K562 (cell line): ENCODE data around the gene ARSD. TPM values are rescaled to one million over a fixed set of nuclear protein-coding genes. Genes with fewer than 3 reads are reported as not detected.
"Not testable (repeated sequence)": the region's sequence is repeated elsewhere in the genome, so short reads cannot be mapped to it uniquely, and the experiment has no call there.

Experiments used
- ATAC-seq: fragments of 200-7000 bp; cut with Tn5 transposase; 3 replicates; pipeline ENCODE4 v1.9.1; 2020; ENCODE audit warnings: moderate library complexity
- Bru-seq: library from RNA; stranded (reverse); fragments of 400-500 nt; gene quantifications from one replicate; lab custom pipeline; 2021; lab: Mats Ljungman, UMichigan
- BruChase-seq, 2 experiments: library from RNA; stranded (reverse); fragments of 400-500 nt; gene quantifications; one replicate each; lab custom pipeline; 2021; lab: Mats Ljungman, UMichigan
- BruUV-seq: library from RNA; stranded (reverse); fragments of 400-500 nt; replicated peaks from 2 replicates; lab custom pipeline; 2021; lab: Mats Ljungman, UMichigan
- CTCF ChIA-PET: fragments of 300-600 bp; formaldehyde crosslinking; extraction: SDS; loops from one replicate; lab custom pipeline; 2021; ENCODE audit warnings: low intra/inter-chr PET ratio; lab: Yijun Ruan, JAX
- POLR2A ChIA-PET: fragments of 300-600, 350-650 bp; sonication (Branson Sonifier 250); formaldehyde crosslinking; extraction: SDS; loops from one replicate; lab custom pipeline; 2021; ENCODE audit warnings: antibody characterized with exemption, inconsistent platforms; lab: Yijun Ruan, JAX
- DNase-seq, 4 experiments: peaks; one replicate each; pipeline versions ENCODE4 v3.0.0 to v3.0.0-alpha.2; 2011 to 2018; ENCODE audit warnings: low spot score in 3 of 4, mixed read lengths in 3 of 4; ENCODE audit errors: extremely low read depth in 1 of 4
- FAIRE-seq: peaks from 2 replicates; lab custom pipeline; 2011; peaks lifted over from hg19 to GRCh38; lab: Jason Lieb, UNC
- H2AFZ ChIP-seq: 2 replicates; pipeline ENCODE4 v1.6.0; 2011; ENCODE audit warnings: low read depth, low read length, control low read depth, inconsistent platforms
- H3K27ac ChIP-seq: fragments of 200-600 bp; 3 replicates; pipeline ENCODE4 v1.8.0; 2011; ENCODE audit warnings: low read depth, mild to moderate bottlenecking, control low read depth, inconsistent platforms, low read length, moderate library complexity, mixed read lengths; ENCODE audit errors: extremely low read depth
- H3K27me3 ChIP-seq, 2 experiments: fragments of 300-600 bp in 1 of 2; 2 replicates in 1 of 2; 3 replicates in 1 of 2; pipeline versions ENCODE4 v1.6.0 to v1.8.0; 2011; ENCODE audit warnings: inconsistent platforms in 2 of 2, low read length in 2 of 2, mild to moderate bottlenecking in 1 of 2, mixed read lengths in 1 of 2, moderate library complexity in 1 of 2; ENCODE audit not compliant: control insufficient read depth in 2 of 2, insufficient read depth in 2 of 2
- H3K36me3 ChIP-seq: fragments of 300-600 bp; 3 replicates; pipeline ENCODE4 v1.8.0; 2011; ENCODE audit warnings: mild to moderate bottlenecking, low read length, inconsistent platforms; ENCODE audit not compliant: control insufficient read depth, insufficient read depth
- H3K4me1 ChIP-seq, 2 experiments: fragments of 200-600 bp in 1 of 2; replicated peaks in 1 of 2; 2 replicates in 1 of 2; 3 replicates in 1 of 2; pipeline versions ENCODE4 v1.5.1 to v1.8.0; 2011; ENCODE audit warnings: inconsistent platforms in 2 of 2, low read length in 2 of 2, mild to moderate bottlenecking in 1 of 2, mixed read lengths in 1 of 2, moderate library complexity in 1 of 2; ENCODE audit not compliant: control insufficient read depth in 2 of 2, insufficient read depth in 2 of 2
- H3K4me2 ChIP-seq: 2 replicates; pipeline ENCODE4 v1.6.1; 2011; ENCODE audit warnings: low read length, control low read depth, inconsistent platforms, mixed read lengths; ENCODE audit not compliant: insufficient read depth
- H3K4me3 ChIP-seq: fragments of 200-600 bp; sonication (generic), shearing (Covaris generic); 2 replicates; pipeline ENCODE4 v1.5.1; 2016; ENCODE audit warnings: control low read depth, inconsistent platforms
- H3K79me2 ChIP-seq: fragments of 200-600 bp; 3 replicates; pipeline ENCODE4 v1.8.0; 2011; ENCODE audit warnings: low read length, inconsistent platforms; ENCODE audit not compliant: control insufficient read depth, insufficient read depth
- H3K9ac ChIP-seq, 2 experiments: 2 replicates each; pipeline versions ENCODE4 v1.6.0 to v1.6.1; 2011; ENCODE audit warnings: low read depth in 2 of 2, low read length in 2 of 2, control low read depth in 1 of 2, inconsistent platforms in 1 of 2, mild to moderate bottlenecking in 1 of 2, mixed read lengths in 1 of 2; ENCODE audit not compliant: insufficient read depth in 1 of 2
- H3K9me1 ChIP-seq: one replicate; pipeline ENCODE4 v1.6.0; 2011; ENCODE audit warnings: inconsistent platforms, mild to moderate bottlenecking, low read length, moderate library complexity; ENCODE audit not compliant: control insufficient read depth, insufficient read depth
- H3K9me3 ChIP-seq: replicated peaks from 2 replicates; pipeline ENCODE4 v1.5.1; 2011; ENCODE audit warnings: low read depth, low read length, inconsistent platforms; ENCODE audit not compliant: control insufficient read depth, insufficient read depth
- H4K20me1 ChIP-seq: replicated peaks from 2 replicates; pipeline ENCODE4 v1.6.1; 2011; ENCODE audit warnings: low read length, inconsistent platforms, mixed read lengths; ENCODE audit not compliant: control insufficient read depth, insufficient read depth
- DIDO1 ChIP-seq: fragments of 450-650 bp; IDR thresholded peaks from 2 replicates; pipeline ENCODE4 v1.6.1; 2016; ENCODE audit warnings: low read depth, missing biosample characterization, missing genetic modification characterization
- NR2F6 ChIP-seq: fragments of 450-650 bp; formaldehyde crosslinking; IDR thresholded peaks from 2 replicates; pipeline ENCODE4 v1.4.0; 2020; ENCODE audit warnings: mild to moderate bottlenecking
- PTBP1 ChIP-seq: fragments of 200-400 bp; formaldehyde crosslinking; IDR thresholded peaks from 2 replicates; pipeline ENCODE4 v1.6.1; 2017; ENCODE audit warnings: low read depth, low read length
- SRSF3 ChIP-seq: fragments of 200-400 bp; formaldehyde crosslinking; IDR thresholded peaks from 2 replicates; pipeline ENCODE4 v1.6.1; 2016; ENCODE audit warnings: mild to moderate bottlenecking, low read length, moderate library complexity; ENCODE audit not compliant: insufficient read depth
- WGBS: fragments of 100-300 bp; shearing (Covaris generic); methylation state at CpG from one replicate; pipeline ENCODE4 v1.1.6; 2016; ENCODE audit warnings: low coverage, mixed read lengths; ENCODE audit not compliant: insufficient coverage; ENCODE audit errors: missing lambda C conversion rate; 5-methylcytosine and 5-hydroxymethylcytosine counted together
- in situ Hi-C: fragments of 300-500 bp; cut with MboI; formaldehyde crosslinking; loops from 4 replicates; pipeline ENCODE4 v1.15.0; 2018; ENCODE audit warnings: inconsistent platforms, mixed read lengths
- intact Hi-C: fragments of 100-400 bp; cut with micrococcal nuclease; formaldehyde crosslinking; loops from 2 replicates; pipeline ENCODE4 v1.14.2; 2022
- long read RNA-seq, 3 experiments: library from polyadenylated mRNA in 2 of 3; library from RNA in 1 of 3; unstranded in 2 of 3; stranded (forward) in 1 of 3; transcript quantifications; one replicate each; pipeline ENCODE4 v2.0.0, GENCODE V29; 2019 to 2022
- polyA minus RNA-seq, 3 experiments: library from RNA; depleted of rRNA, polyadenylated mRNA; stranded (reverse); fragments of >200 nt; gene quantifications; 2 replicates each; pipeline ENCODE4 v1.2.3, GENCODE V29; 2011
- polyA plus RNA-seq, 8 experiments: library from polyadenylated mRNA; depleted of rRNA in 4 of 8; stranded (reverse) in 5 of 8; unstranded in 3 of 8; fragments of >200 nt; fragmentation: Nextera tagmentation in 2 of 8; fragmentation: Illumina TruSeq in 1 of 8; extraction: Ambion mirVana in 2 of 8; extraction: Trizol in 1 of 8; gene quantifications; 2 replicates each; pipeline versions ENCODE4 v1.2.1 to v1.2.3, GENCODE V29; 2011 to 2014; ENCODE audit warnings: inconsistent platforms in 1 of 8, missing spikeins in 1 of 8
- total RNA-seq, 7 experiments: library from RNA; depleted of rRNA in 6 of 7; stranded (reverse); fragments of >200 nt in 6 of 7; fragmentation: Illumina TruSeq in 2 of 7; extraction: Trizol in 2 of 7; gene quantifications; 2 replicates each; pipeline versions ENCODE4 v1.2.1 to v1.2.3, GENCODE V29; 2011 to 2021; ENCODE audit warnings: low replicate concordance in 1 of 7

Gene ARSD, protein sequence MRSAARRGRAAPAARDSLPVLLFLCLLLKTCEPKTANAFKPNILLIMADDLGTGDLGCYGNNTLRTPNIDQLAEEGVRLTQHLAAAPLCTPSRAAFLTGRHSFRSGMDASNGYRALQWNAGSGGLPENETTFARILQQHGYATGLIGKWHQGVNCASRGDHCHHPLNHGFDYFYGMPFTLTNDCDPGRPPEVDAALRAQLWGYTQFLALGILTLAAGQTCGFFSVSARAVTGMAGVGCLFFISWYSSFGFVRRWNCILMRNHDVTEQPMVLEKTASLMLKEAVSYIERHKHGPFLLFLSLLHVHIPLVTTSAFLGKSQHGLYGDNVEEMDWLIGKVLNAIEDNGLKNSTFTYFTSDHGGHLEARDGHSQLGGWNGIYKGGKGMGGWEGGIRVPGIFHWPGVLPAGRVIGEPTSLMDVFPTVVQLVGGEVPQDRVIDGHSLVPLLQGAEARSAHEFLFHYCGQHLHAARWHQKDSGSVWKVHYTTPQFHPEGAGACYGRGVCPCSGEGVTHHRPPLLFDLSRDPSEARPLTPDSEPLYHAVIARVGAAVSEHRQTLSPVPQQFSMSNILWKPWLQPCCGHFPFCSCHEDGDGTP
- total RNA-seq (2011; cell fraction: chromatin; rRNA removed; ENCODE audit: low replicate concordance): 0.28 TPM in 1 of 2 replicates, not detected in the other
- not detected in 2 replicates for total RNA-seq (2011; cell fraction: nucleolus; rRNA removed)
- 0.07 and 0.31 TPM in 2 replicates for total RNA-seq (2011; cell fraction: nucleoplasm; rRNA removed)
- total RNA-seq (2014; rRNA removed) (0.04 and 0.05 TPM in 2 replicates), total RNA-seq (2014; rRNA removed; fragmentation: Illumina TruSeq; extraction: Trizol) (0.07 and 0.29 TPM in 2 replicates), total RNA-seq (2015; rRNA removed; fragmentation: Illumina TruSeq; extraction: Trizol) (0.11 TPM in 2 replicates), total RNA-seq (2021) (0.13 and 0.16 TPM in 2 replicates), polyA plus RNA-seq (2011; rRNA removed) (0.06 and 0.11 TPM in 2 replicates), polyA plus RNA-seq (2014; fragmentation: Illumina TruSeq; extraction: Trizol) (0.06 and 0.15 TPM in 2 replicates), polyA plus RNA-seq (2014; fragmentation: Nextera tagmentation; extraction: Ambion mirVana) (under 1 TPM; 0.22 to 0.23 TPM), polyA plus RNA-seq (2014; rRNA removed) (1.3 TPM in 1 of 2 replicates, not detected in the other), polyA minus RNA-seq (2011; rRNA and poly(A)+ RNA removed) (0.03 and 0.04 TPM in 2 replicates), Bru-seq, nascent RNA (percentile 18 among the genes with signal in this experiment), BruChase-seq, experiment 1, labeled RNA remaining after a 2-hour chase (percentile 4 among the genes with signal in this experiment), BruChase-seq, experiment 2, labeled RNA remaining after a 6-hour chase (percentile 16 among the genes with signal in this experiment)
- polyA plus RNA-seq (2011; cell fraction: cytosol; rRNA removed): 0.04 and 0.25 TPM in 2 replicates
- 0.16 and 0.20 TPM in 2 replicates for polyA plus RNA-seq (2011; cell fraction: nucleus; rRNA removed)
- polyA plus RNA-seq (2012): 0.21 and 0.89 TPM in 2 replicates
- polyA minus RNA-seq (2011; cell fraction: cytosol; rRNA and poly(A)+ RNA removed): not detected in 2 replicates
- 0.13 TPM in 1 of 2 replicates, not detected in the other for polyA minus RNA-seq (2011; cell fraction: nucleus; rRNA and poly(A)+ RNA removed)
- long read RNA-seq, experiment 1, partial matches to known transcripts: 1 of 1 reads
- long read RNA-seq, experiment 1, other reads (novel, unspliced or antisense): 0 of 1 reads
- long read RNA-seq, experiment 2: 0 reads
- long read RNA-seq, experiment 3: 0 reads

GRCh38 chrX:2928583-2929434, at the start of gene ARSD:
Gene ARSD, minus strand, starts transcription at chrX:2929339. Its CDS starts 64 bp downstream, at chrX:2929275.
- Histone ChIP-seq H3K27ac (no peak within 1 kb of the TSS), H3K27me3 (no peaks in the 10 kb centered on the region), H2AFZ (no peak within 1 kb of the TSS), H3K9me1 (no peaks in the 10 kb centered on the region), H3K9ac (no peak within 1 kb of the TSS), H3K4me2 (no peak within 1 kb of the TSS), H3K36me3 (no peaks in the 10 kb centered on the region), H3K4me1 (peaks cover 0 to 7% of the 10 kb centered on the region in 2 experiments; a peak in 2 of 5 replicates), H3K4me3 (no peak within 1 kb of the TSS), H3K79me2 (no peaks in the 10 kb centered on the region), H4K20me1 (no peaks in the 10 kb centered on the region), H3K9me3 (no peaks in the 10 kb centered on the region)
- ATAC-seq (no peak), FAIRE-seq (no peak), DNase-seq (no peak)
- intact Hi-C loops: no loop called here
- in situ Hi-C loops: no loop called here
- no peak for TF ChIP-seq NR2F6 (CRISPR knock-in tag)
- TF ChIP-seq DIDO1 (tag): no peak
- TF ChIP-seq PTBP1: no peak
- no peak for TF ChIP-seq SRSF3
- BruUV-seq: no TSS peak
- CTCF ChIA-PET: no interaction called here
- WGBS: 64% methylated on average over 10 of the region's 84 CpGs
- POLR2A ChIA-PET: no interaction called here

DNA sequence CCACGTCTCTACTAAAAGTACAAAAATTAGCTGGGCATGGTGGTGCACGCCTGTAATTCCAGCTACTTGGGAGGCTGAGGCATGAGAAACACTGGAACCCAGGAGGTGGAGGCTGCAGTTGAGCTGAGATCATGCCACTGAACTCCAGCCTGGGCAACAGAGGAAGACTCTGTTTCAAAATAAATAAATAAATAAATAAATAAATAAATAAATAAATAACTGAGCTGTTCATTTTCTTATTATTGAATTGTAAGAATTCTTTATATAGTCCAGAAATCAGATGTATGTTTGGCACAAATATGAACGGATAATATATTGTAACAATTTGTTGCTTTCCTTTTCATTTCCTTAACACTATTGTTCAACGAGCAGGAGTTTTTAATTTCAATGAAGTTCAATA, 49.5 kb upstream of the ARSD start:
- H3K4me1 ChIP-seq, H3K9me1 ChIP-seq, H3K4me3 ChIP-seq, H3K4me2 ChIP-seq, H3K27ac ChIP-seq, H4K20me1 ChIP-seq, ATAC-seq, H3K9me3 ChIP-seq, intact Hi-C loops, in situ Hi-C loops, DNase-seq, H3K9ac ChIP-seq, H3K27me3 ChIP-seq, CTCF ChIA-PET, BruUV-seq, H3K79me2 ChIP-seq, H2AFZ ChIP-seq, FAIRE-seq, POLR2A ChIA-PET, H3K36me3 ChIP-seq: not testable (repeated sequence)
- 3% methylated on average over 2 of the region's 4 CpGs for WGBS
